DMS153 treated with DMSO at 0.1 percent for 48 hours (cell line): ENCODE results near the gene GORAB.

Source experiments
- DNase-seq: peaks from one replicate; lab custom pipeline; 2025; ENCODE audit not compliant: unreplicated experiment; lab: John Stamatoyannopoulos, UW

The GORAB gene, protein sequence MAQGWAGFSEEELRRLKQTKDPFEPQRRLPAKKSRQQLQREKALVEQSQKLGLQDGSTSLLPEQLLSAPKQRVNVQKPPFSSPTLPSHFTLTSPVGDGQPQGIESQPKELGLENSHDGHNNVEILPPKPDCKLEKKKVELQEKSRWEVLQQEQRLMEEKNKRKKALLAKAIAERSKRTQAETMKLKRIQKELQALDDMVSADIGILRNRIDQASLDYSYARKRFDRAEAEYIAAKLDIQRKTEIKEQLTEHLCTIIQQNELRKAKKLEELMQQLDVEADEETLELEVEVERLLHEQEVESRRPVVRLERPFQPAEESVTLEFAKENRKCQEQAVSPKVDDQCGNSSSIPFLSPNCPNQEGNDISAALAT

DNA sequence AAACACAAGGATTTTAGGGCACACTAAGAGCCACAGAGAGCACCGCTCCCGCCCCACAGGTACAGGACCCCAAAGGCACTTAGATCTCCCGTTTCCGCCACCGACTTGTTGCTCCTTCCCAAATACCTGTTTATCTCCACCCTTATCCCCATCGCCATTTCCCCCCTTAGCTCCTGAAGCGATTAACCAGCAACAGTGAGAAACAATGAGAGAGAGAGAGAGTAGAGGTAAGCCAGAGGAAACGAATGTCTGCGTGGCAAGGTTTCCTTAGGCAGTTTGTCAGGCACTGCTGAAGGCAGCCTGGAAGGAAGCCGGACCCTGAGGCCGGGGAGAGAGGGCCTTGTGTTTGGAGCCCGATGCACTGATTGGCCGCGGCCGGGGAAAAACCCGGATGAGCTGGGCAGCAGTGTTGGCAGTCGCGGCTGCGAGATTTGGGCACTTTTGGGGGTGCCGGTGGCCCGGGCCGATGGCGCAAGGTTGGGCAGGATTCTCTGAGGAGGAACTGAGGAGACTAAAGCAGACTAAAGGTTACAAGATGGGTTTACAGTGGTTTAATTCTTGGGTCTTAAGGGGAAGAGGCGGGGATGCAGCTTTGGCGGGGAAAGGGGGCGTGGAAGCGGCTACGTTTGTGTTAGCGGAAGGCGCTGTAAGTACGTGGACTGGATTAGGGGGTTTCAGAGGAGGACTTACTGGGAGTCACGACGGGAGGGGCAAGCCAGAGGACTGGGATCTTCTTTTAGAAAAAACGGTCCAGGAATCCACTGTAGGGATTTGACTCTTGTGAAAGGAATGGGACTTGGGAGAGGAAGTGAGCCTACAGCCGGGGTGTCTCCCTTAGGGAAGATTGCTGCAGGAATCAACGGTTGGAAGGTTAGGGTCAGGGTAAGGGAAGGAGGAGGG lies at the start of gene GORAB:
Gene GORAB, plus strand, starts transcription at position 409 of the 900 bp plus-strand sequence. Its CDS starts 58 bp downstream, at position 467.
- DNase-seq = peak; percentile 97

DNA sequence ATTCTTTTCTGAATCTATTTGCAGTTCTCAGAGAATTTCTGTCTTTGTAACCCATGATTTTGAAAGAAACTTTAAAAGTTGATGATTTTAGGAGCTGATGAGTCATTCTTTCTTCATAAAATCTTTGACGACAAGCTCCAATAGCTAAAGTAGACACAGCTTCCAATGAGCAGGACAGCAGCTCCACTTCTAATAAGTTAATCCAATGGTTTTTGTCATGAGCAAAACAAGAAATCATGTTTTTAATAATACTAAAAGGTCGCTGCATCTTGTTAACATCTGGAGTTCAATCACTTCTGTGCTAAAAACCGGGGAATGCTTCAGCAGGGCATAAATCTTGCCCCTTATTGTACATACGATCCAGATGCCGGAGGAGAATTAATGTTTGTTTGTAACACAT lies 48.9 kb upstream of the GORAB start:
- no peak for DNase-seq

DNA sequence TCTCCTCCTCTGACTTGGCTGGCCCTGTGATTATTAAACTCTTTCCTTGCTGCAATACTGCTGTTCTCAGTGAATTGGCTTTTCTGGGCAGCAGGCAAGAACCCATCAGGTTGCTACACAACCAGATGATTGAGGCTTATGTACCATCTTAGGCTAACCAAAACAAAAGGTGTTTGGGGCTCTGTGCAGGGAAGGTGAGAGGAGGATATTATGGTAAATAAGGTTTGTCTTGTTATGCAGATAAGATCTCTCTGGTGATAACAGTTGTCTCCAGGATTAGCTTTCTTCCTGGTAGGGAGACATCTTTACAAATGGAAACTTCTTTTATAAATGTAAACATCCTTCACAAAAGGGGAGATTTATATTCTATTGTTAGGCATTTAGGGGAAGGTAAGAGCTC lies 44.5 kb upstream of the GORAB start:
- DNase-seq = no peak

DNA sequence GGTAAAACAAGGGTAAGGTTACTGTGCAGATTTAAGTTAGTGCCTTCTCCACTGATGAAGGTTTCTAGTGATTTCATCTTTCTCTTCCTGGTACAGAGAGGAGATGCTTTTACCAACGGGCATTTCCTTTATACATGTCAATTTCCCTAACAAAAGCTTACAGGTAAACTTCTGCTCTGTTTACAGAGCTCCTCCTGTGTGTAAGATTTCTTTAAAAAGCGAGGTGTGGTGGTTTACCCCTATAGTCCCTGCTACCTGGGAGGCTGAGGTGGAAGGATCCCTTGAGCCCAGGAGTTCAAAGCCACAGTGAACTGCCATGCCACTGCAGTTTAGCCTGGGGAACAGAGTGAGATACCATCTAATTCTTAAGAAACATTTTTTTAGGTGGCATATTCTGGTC lies 40.7 kb upstream of the GORAB start:
- no peak for DNase-seq

DNA sequence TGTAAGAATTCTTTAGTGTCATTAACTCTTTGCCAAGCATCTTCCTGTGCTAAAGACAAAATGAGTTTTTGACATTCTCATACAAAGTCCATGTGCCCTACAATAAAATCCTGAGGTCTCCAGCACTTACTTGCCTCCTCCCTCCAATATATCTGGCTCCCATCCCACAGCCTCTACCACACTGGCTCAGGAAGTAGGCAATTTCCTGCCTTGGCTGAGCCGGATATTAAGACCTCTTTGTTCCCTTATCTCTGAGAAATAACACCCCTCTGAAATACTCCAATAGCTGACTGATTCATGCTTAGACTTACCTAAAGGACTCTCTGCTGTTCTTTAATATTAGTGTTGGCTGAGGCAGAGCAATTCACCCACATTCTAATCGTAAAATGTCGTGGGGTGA lies 37.6 kb upstream of the GORAB start:
- DNase-seq = peak; percentile 41

DNA sequence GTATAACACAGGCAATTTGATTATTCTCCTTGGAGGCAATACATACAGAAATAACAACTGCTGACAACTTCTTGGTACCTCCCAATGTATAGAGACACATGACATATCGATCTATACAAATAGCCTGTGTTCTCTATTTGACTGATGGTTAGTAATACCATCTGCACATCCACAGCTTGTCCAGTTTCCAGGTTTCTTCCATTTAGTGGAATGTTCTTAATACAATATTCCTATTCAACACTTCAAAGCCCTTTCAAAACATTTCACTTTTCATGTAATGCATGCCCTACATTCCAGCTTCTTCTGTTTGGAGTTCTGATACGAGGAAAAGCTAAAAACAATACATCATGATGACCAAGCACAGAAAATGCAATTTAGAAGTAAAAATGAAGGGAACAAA lies 37.0 kb upstream of the GORAB start:
- DNase-seq = no peak

DNA sequence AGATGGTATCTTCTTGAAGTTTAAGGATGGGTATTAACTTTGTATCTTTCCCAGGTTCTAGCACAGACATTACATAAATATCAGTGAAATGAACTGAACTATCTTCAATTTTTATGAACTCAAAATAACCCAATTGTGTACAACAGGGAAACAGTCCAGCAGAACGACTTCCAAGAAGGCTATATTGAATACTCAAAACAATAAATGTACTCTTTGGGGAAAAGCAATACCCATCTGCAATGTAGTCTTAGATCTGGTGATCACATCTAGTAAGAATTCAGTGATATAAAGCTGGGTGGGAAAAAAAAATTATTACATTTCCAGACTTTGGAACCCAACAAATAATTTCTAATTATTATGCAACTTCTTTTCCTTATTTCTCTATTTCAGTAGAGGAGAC lies 33.1 kb upstream of the GORAB start:
- no peak for DNase-seq

DNA sequence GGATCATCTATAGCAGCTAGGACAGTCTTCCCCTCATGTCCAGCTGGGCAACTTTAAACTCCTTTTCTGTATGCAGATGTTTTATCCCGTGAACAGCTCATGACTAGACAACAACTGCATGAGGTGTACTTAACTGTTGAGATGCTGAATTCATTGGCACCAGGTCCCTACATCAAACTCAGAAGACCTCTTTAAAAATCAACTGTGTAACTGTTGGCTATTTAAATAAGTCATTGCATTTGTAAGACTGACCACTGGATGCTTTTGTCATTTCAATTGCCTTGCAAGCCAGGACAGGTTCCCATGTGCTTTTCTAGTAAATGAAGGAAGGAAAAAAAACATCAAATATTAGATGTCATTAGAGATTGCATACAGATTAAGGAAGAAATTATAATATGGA lies 28.3 kb upstream of the GORAB start:
- DNase-seq = no peak

DNA sequence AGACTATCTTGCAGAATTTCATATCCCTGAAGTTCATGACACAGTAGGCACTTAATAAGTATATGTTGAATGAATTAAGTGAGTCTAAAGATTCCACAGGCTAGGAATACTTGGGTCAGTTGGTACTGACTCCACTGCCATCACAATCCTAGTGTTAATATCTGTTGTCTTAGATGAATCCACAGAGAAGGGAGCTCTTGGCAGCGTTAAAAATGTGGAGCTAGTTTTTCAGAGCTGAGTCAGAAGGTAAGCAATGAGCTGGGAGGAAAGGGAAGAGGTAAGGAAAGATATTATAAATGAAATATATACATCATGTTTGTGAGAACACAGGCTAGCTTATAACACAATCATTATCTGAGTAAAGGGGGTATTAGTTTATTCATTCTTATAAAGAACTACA lies 21.8 kb upstream of the GORAB start:
- no peak for DNase-seq

DNA sequence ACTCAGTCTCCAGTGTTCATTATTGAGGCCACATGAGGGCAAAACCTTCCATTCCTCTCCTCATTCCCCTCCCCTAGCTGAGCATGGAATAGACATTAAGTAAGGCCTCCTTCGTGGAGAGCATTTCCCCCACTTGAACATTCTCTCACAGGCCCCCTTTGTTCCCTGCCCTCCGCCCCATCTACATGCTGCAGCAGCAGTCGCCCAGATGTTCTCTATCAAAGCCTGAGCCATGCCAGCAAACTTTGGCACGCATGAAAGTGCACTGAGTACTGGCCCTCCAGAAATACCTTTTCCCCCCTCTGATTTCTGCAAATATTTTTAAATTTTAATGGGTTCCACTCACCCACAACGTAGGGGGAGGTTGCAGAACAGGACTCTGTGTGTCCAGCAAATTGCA lies 20.9 kb upstream of the GORAB start:
- DNase-seq = no peak

DNA sequence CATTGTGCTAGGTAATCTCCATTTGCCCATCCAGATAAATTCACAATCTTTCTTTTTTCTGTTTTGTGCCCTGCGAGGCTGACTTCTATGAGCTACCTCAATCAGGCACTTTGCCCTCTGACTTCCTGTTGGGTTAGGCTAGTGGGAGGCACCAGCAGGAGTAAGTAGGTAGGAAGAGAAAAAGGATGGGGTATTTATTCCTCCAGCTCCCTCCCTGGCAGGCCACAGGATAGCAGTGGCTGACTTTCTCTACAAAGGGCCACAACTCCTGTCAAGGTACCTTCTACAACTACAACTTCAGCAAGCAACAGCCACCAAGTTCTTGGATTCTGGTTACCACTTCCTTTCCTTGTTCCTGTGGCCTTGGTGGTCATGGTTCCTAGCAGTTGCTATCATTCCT lies 18.8 kb upstream of the GORAB start:
- no peak for DNase-seq

DNA sequence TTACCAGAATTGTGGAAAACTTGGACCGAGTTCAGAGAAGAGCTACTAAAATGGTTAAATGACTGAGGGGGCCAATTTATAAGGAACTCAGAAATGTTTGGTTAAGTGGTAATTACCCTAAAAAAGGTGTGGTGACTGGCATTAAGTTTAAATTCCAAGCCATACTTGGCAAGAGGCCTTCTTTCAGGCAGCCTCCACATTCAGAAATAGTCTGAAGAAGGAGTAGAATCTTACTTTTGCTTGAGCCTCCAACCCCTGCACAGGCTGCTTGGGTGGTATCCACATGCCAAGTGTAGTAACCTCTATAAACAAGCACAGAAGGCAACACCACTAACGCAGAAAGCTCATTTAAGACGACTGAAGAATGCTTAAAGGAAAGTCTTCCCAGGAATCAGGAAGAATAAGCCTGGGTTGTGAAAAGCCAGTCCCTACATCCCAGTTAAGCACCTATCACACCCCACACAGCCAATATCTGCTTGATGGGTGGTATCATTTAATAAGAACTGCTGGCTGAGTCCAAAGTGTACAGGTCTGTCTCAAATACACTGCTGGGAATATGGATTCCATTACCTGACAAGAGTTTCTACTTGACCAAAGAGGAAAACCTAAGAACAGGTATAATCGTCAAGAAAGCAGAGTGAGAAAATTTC lies 13.7 kb upstream of the GORAB start:
- no peak for DNase-seq

DNA sequence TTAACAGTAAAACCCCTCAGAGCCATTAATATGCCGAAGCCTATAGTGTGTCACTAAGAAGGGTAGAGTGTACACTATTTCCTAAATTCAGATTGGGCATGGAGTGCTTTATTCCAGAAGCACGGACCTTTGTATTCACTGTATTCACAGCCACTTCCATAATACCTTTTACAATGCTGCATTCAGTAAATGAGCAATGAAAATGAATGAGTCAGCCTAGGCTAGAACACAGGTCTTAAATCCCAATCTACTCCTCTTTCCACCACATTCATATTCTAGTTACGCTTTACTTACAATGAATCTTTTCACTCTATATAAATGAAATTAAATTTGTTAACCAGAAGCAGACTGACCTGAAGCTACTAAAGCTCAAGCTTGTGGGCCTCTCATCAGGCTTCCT lies 13.0 kb upstream of the GORAB start:
- DNase-seq = no peak

DNA sequence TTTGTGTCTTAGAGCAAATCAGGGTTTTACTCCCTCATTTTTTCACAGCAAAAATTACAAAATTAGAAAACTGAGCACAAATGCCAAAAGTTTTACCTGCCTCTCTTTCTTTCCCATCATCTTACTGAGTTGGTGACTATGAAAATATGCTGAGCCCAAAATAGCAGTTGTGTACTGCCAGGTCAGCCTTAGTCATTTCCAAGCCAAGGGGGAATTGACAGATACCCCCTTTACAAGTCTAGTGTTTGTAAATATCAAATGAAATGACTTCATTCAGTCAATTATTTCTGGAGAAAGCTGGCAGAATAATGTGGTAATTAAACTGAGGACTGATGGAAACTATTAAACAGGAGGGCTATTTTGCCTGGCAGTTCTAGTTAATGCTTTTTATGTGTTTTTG lies 11.4 kb upstream of the GORAB start:
- no peak for DNase-seq

DNA sequence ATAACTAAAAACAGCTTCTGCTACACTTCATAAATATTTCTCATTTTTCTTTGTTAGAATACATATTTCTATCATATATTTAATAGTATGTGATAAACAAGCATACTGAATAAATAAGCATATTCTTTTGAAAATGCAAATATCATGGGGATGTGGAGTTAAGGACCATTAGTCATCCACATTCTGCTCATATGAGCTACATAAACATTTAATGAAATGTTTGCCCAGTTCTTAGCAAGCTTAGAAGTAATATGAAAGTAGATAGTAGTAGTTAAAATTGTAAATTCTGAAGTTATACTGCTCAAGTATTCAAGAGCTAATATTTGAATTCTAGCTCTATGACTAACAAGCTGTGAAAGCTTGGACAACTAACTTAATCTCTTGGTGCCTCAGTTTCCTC lies 10.1 kb upstream of the GORAB start:
- DNase-seq = no peak

DNA sequence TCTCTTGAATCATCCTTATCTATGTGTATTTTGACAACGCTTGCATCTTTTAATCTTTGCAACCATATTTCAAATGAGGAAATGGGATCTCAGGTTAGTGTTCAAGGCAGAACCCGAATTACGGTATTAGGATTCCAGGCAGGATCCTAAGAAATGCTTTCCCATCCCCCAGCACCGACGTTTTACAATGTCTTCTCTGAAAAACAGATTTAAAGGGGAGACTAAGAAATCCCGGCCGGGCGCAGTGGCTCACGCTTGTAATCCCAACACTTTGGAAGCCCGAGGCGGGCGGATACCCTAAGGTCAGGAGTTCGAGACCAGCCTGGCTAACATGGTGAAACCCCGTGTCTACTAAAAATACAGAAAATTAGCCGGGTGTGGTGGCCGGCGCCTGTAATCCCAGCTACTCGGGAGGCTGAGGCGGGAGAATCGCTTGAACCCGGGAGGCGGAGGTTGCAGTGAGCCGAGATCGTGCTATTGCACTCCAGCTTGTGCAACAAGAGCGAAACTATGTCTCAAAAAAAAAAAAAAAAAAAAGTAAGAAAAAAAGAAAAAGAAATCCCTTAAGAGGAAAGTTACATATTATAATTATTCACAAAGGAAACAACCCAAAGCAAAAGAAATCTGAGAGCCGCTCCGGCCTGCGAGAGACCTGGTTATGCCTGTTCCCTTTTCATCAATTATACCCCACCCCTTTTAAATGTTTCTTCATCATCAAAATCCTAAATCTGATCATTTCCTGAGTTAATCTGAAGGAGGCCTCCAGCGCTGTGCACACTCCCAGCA lies 801 bp upstream of the GORAB start:
- no peak for DNase-seq

DNA sequence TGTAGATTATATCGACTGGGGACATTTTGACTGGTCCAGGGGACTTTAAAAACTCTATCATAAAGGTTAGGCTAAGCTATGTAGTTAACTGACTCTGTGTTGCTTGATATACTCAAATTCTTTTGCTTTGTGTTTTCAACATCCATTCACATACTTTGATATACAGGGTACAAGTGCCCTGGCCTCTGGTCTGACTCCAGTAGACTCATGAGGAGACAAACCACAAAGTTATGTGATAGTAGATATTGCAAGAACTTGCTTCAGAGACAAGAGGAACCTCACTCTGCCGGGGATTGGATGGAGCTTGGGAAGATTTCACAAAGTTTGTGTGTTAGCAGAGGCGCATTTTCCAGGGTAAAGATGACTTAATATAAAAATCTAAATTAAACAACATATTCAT lies 1.3 kb downstream of the GORAB start:
- no peak for DNase-seq

DNA sequence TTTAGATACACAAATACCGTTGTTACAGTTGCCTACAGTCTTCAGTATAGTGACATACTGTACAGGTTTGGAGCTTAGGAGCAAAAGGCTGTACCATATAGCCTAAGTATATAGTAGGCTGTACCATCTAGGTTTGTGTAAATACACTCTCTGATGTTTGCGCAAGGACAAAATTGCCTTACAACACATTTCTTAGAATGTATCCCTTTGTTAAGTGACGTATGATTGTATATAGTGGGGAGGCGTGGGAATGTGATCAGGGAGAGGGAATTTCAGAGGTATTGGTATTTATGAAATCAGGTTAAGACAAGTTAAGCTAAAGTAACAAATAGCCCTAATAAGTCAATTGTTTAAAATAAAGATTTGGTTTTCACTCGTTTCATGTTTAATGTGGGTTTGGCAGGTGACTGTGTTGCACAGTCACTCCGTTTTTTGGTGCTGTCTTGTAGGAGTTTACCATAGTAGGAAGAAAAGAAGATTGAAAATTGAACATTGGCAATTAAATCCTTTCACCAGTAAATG lies 2.7 kb downstream of the GORAB start:
- no peak for DNase-seq

DNA sequence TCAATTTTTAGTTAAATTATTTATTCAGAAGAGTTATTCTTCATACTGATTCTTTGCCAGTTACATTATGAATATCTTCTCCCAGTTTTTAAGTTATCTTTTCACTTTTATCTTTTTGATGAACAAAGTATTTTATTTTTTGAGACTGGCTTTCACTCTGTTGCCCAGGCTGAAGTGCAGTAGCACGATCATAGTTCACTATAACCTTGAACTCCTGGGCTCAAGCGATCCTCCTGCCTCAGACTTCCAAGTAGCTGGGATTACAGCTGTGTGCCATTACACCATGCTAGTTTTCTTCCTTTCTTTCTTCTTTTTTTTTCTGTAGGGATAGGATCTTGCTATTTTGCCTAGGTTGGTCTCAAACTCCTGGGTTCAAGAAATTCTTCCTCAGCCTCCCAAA lies 3.5 kb downstream of the GORAB start:
- no peak for DNase-seq

DNA sequence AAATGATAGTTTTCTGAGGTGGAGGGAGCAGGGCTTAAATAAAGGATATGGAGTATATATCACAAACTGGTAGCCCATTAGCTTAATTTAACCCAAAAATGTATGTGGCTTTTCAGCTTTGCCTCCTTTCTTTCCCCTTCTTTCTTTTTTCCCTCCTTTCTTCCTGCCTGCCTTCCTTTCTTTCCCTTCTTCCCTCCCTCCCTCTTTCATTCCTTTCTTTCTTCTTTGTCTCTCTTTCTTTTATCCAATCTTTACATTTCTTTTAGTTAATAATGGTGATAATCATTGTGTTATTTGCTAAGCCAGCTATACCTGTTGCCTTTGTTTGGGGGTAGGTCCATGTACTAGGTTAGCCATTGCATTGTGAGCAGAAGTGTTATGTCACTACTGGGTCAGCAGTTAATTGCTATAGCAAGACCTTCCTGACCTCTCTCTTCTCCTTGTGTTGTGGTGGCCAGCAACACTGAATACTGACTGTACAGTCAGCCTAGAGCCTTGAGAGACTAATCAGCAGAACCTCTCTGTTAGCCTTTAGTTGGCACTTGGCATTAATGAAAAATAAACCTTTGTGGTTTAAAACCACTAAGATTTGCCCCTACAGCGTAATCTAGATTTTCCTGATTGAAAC lies 5.1 kb downstream of the GORAB start:
- no peak for DNase-seq
